HCT116 (cell line): Measurements from ENCODE around the gene TRIM26. TPM values are rescaled to one million over a fixed set of nuclear protein-coding genes. Genes with fewer than 3 reads are reported as not detected.

ENCODE experiments used
- ATAC-seq: fragments of 200-7000 bp; cut with Tn5 transposase; 2 replicates; pipeline ENCODE4 v1.9.1; 2020; ENCODE audit warnings: mild to moderate bottlenecking, moderate library complexity
- BruUV-seq: library from RNA; stranded (reverse); fragments of 400-500 nt; replicated peaks from 2 replicates; lab custom pipeline; 2021; lab: Mats Ljungman, UMichigan
- CTCF ChIA-PET: fragments of 300-600 bp; sonication (Branson Sonifier 250); formaldehyde crosslinking; loops from one replicate; lab custom pipeline; 2021; ENCODE audit warnings: antibody characterized with exemption; lab: Charles Lee
- POLR2A ChIA-PET: fragments of 300-600, 350-600 bp; sonication (Branson Sonifier 250); formaldehyde crosslinking; loops from one replicate; lab custom pipeline; 2021; ENCODE audit warnings: antibody characterized with exemption; lab: Charles Lee
- RAD21 ChIA-PET, 2 experiments: fragments of 300-600 bp; sonication (Branson Sonifier 250); formaldehyde crosslinking; loops; one replicate each; lab custom pipeline; 2023; ENCODE audit warnings: low total read pairs in 2 of 2; ENCODE audit not compliant: uncharacterized antibody in 2 of 2, unreplicated experiment in 2 of 2, low non-redundant PET in 1 of 2; lab: Charles Lee
- DNase-seq: peaks from one replicate; pipeline ENCODE4 v3.0.0-alpha.2; 2010; ENCODE audit warnings: low read depth, low spot score
- H2AFZ ChIP-seq: fragments of 200-600 bp; shearing (Covaris generic), sonication (generic); 2 replicates; pipeline ENCODE4 v1.6.1; 2017; ENCODE audit warnings: low read depth, mixed run types, mixed read lengths, antibody characterized with exemption, low read length; ENCODE audit not compliant: poor library complexity, severe bottlenecking
- H3K27ac ChIP-seq: 2 replicates; pipeline ENCODE4 v1.5.1; 2012; ENCODE audit warnings: low read depth, low read length
- H3K27me3 ChIP-seq: fragments of 200-600 bp; sonication (generic); 2 replicates; pipeline ENCODE4 v1.6.1; 2016; ENCODE audit warnings: mixed run types, low read length, mixed read lengths; ENCODE audit not compliant: insufficient read depth
- H3K36me3 ChIP-seq, 2 experiments: fragments of 200-500 bp in 1 of 2; fragments of 200-600 bp in 1 of 2; sonication (Bioruptor generic) in 1 of 2; sonication (generic) in 1 of 2; 2 replicates each; pipeline versions ENCODE4 v1.5.1 to v1.6.1; 2014 to 2016; ENCODE audit warnings: low read length in 2 of 2, inconsistent platforms in 1 of 2, mixed read lengths in 1 of 2, mixed run types in 1 of 2; ENCODE audit not compliant: insufficient read depth in 2 of 2, control insufficient read depth in 1 of 2
- H3K4me1 ChIP-seq, 2 experiments: fragments of 200-600 bp in 1 of 2; sonication (generic) in 1 of 2; 2 replicates each; pipeline versions ENCODE4 v1.5.1 to v1.6.1; 2012 to 2017; ENCODE audit warnings: low read length in 2 of 2, inconsistent platforms in 1 of 2, mild to moderate bottlenecking in 1 of 2, mixed read lengths in 1 of 2, mixed run types in 1 of 2, moderate library complexity in 1 of 2; ENCODE audit not compliant: insufficient read depth in 2 of 2, control insufficient read depth in 1 of 2
- H3K4me2 ChIP-seq: fragments of 200-600 bp; sonication (generic); 2 replicates; pipeline ENCODE4 v1.6.1; 2017; ENCODE audit warnings: mixed run types, low read length, mixed read lengths
- H3K4me3 ChIP-seq, 2 experiments: fragments of 200-600 bp in 1 of 2; sonication (generic) in 1 of 2; replicated peaks in 1 of 2; 2 replicates each; pipeline ENCODE4 v1.5.1; 2011 to 2016; ENCODE audit warnings: low read length in 2 of 2, control low read depth in 1 of 2, low read depth in 1 of 2, mild to moderate bottlenecking in 1 of 2, mixed read lengths in 1 of 2, mixed run types in 1 of 2
- H3K79me2 ChIP-seq: fragments of 200-600 bp; sonication (generic); 2 replicates; pipeline ENCODE4 v1.6.1; 2017; ENCODE audit warnings: mild to moderate bottlenecking, mixed run types, low read length, moderate library complexity, mixed read lengths; ENCODE audit not compliant: insufficient read depth
- H3K9ac ChIP-seq: fragments of 200-600 bp; sonication (generic); 2 replicates; pipeline ENCODE4 v1.6.1; 2016; ENCODE audit warnings: low read length, mixed read lengths
- H3K9me2 ChIP-seq: fragments of 200-600 bp; sonication (generic), shearing (Covaris generic); 2 replicates; pipeline ENCODE4 v1.6.1; 2017; ENCODE audit warnings: mixed run types, mild to moderate bottlenecking, moderate library complexity; ENCODE audit not compliant: insufficient read depth
- H3K9me3 ChIP-seq, 2 experiments: fragments of 200-500 bp in 1 of 2; fragments of 200-600 bp in 1 of 2; sonication (Bioruptor generic) in 1 of 2; sonication (generic) in 1 of 2; 2 replicates each; pipeline ENCODE4 v1.6.1; 2014 to 2017; ENCODE audit warnings: low read length in 2 of 2, mixed read lengths in 2 of 2, inconsistent platforms in 1 of 2, low read depth in 1 of 2, mild to moderate bottlenecking in 1 of 2, mixed run types in 1 of 2, moderate library complexity in 1 of 2; ENCODE audit not compliant: control insufficient read depth in 1 of 2, insufficient read depth in 1 of 2
- H4K20me1 ChIP-seq: fragments of 200-600 bp; sonication (generic), shearing (Covaris generic); 2 replicates; pipeline ENCODE4 v1.6.1; 2017; ENCODE audit warnings: mixed run types, mild to moderate bottlenecking, moderate library complexity; ENCODE audit not compliant: insufficient read depth
- ATF3 ChIP-seq: IDR thresholded peaks from 2 replicates; pipeline ENCODE4 v1.6.1; 2012
- CBX3 ChIP-seq: IDR thresholded peaks from 2 replicates; pipeline ENCODE4 v1.6.1; 2012; ENCODE audit warnings: low read depth
- EGR1 ChIP-seq: IDR thresholded peaks from 2 replicates; pipeline ENCODE4 v1.6.1; 2012; ENCODE audit warnings: low read depth
- ELF1 ChIP-seq: IDR thresholded peaks from 2 replicates; pipeline ENCODE4 v1.6.1; 2012; ENCODE audit warnings: low read depth, borderline replicate concordance
- POLR2A ChIP-seq: IDR thresholded peaks from 2 replicates; pipeline ENCODE4 v1.7.0; 2011; ENCODE audit warnings: borderline replicate concordance; ENCODE audit not compliant: insufficient read depth, insufficient read length; ENCODE audit errors: extremely low read depth
- POLR2AphosphoS5 ChIP-seq: IDR thresholded peaks from 2 replicates; pipeline ENCODE4 v1.6.1; 2011; ENCODE audit warnings: mild to moderate bottlenecking, low read depth, low read length, moderate library complexity
- SIN3A ChIP-seq: IDR thresholded peaks from 2 replicates; pipeline ENCODE4 v1.6.1; 2012; ENCODE audit warnings: low read depth
- ZBTB33 ChIP-seq: IDR thresholded peaks from 2 replicates; pipeline ENCODE4 v1.6.1; 2011; ENCODE audit warnings: mild to moderate bottlenecking, low read length, moderate library complexity; ENCODE audit not compliant: insufficient replicate concordance; ENCODE audit errors: extremely low read depth
- ZNF274 ChIP-seq: fragments of 200-500 bp; sonication (Bioruptor generic); IDR thresholded peaks from 2 replicates; pipeline ENCODE4 v1.6.1; 2014; ENCODE audit warnings: mild to moderate bottlenecking, low read depth, low read length, inconsistent platforms
- intact Hi-C: fragments of 100-400 bp; cut with micrococcal nuclease; formaldehyde crosslinking; loops from 2 replicates; pipeline ENCODE4 v1.10.0; 2022
- total RNA-seq: library from RNA; stranded (reverse); gene quantifications from one replicate; pipeline ENCODE4 v1.2.1, GENCODE V29; 2021; ENCODE audit not compliant: unreplicated experiment

TRIM26 gene
- total RNA-seq, 1 experiment from 2014 or later, result 32.2 TPM

DNA sequence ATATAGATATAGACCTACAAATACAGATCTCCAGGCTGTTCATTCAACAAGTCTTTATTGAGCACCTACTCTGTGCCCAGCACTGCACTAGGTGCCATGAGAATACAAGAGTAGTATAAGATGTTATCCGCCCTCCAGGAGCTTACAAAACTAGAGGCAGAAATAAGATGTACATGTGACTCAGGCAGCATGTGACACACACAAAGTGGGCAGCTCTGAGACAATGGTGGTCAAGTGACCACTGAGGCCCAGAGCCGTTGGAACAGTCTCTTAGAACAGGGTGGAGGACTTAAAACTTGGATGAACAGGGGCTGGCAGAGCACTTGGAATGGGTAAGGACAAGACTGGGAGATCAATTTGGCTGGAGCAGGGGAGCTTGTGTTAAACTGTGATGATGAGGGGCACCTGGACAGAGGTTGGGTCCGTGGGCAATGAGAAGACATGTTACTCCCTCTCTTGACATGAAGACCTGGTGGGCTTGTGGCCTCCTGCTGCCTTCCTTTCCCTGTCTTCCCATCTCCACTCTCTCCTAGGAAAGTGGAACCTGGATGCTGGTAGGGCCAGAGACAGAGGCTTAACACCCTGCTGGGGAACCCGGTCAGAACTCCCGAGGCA, 28.7 kb downstream of the TRIM26 start:
- no TSS peak for BruUV-seq
- no peaks in the 10 kb centered on the region for H4K20me1 ChIP-seq
- RAD21 ChIA-PET, result no interaction called here
- H3K27ac ChIP-seq, result no peak overlapping the region
- DNase-seq (no peak), ATAC-seq (no peak)
- peaks cover 22 to 28% of the 10 kb centered on the region in 2 experiments; a peak in 2 of 4 replicates for H3K36me3 ChIP-seq
- POLR2A ChIA-PET, result no interaction called here
- intact Hi-C loops, result no loop called here
- H3K9me3 ChIP-seq, result peaks cover 0 to 6% of the 10 kb centered on the region in 2 experiments; a peak in 1 of 4 replicates
- CTCF ChIA-PET, result no interaction called here
- no peak overlapping the region for H3K4me3 ChIP-seq
- H3K9ac ChIP-seq, result no peak overlapping the region
- no peak overlapping the region for H2AFZ ChIP-seq
- TF ChIP-seq POLR2AphosphoS5 (no peak), CBX3 (no peak), ATF3 (no peak), EGR1 (no peak), ZNF274 (no peak), ZBTB33 (no peak), POLR2A (no peak), ELF1 (no peak), SIN3A (no peak)
- H3K9me2 ChIP-seq, result no peaks in the 10 kb centered on the region
- no peak overlapping the region for H3K4me2 ChIP-seq
- H3K27me3 ChIP-seq, result no peaks in the 10 kb centered on the region
- H3K4me1 ChIP-seq, result no peaks in the 10 kb centered on the region
- H3K79me2 ChIP-seq, result no peaks in the 10 kb centered on the region
